HL-60 (cell line): ENCODE measurements around the gene TNIK.

Experiments
- DNase-seq, 2 experiments: peaks; one replicate each; pipeline ENCODE4 v3.0.0-alpha.2; 2010 to 2020; ENCODE audit warnings: low read depth in 1 of 2, low spot score in 1 of 2
- H3K27ac ChIP-seq: fragments of 250-450 bp; sonication (Bioruptor Pico); replicated peaks from 2 replicates; pipeline ENCODE4 v1.5.1; 2020; ENCODE audit warnings: mild to moderate bottlenecking, moderate library complexity
- H3K27me3 ChIP-seq: fragments of 250-450 bp; sonication (Bioruptor Pico); 2 replicates; pipeline ENCODE4 v1.5.1; 2021; ENCODE audit warnings: mild to moderate bottlenecking, moderate library complexity; ENCODE audit not compliant: insufficient read depth, poor library complexity, severe bottlenecking
- H3K4me3 ChIP-seq: replicated peaks from 2 replicates; pipeline ENCODE4 v1.5.1; 2011; ENCODE audit warnings: mild to moderate bottlenecking, control low read depth, low read length; ENCODE audit not compliant: insufficient read depth
- GABPA ChIP-seq: IDR thresholded peaks from 2 replicates; pipeline ENCODE4 v1.6.1; 2012; ENCODE audit warnings: low read depth
- POLR2AphosphoS5 ChIP-seq: IDR thresholded peaks from 2 replicates; pipeline ENCODE4 v1.6.1; 2012; ENCODE audit warnings: low read depth
- SPI1 ChIP-seq: IDR thresholded peaks from 2 replicates; pipeline ENCODE4 v1.6.1; 2012; ENCODE audit warnings: low read depth, mild to moderate bottlenecking, borderline replicate concordance
- TF ChIP-seq, protein P1 (sequence below): IDR thresholded peaks from 2 replicates; pipeline ENCODE4 v1.6.1; 2012; ENCODE audit warnings: low read depth; ENCODE audit not compliant: insufficient replicate concordance
- TF ChIP-seq, protein P2 (sequence below): IDR thresholded peaks from one replicate; pipeline ENCODE4 v1.5.1; 2011; ENCODE audit warnings: low read length, control low read depth, inconsistent platforms; ENCODE audit not compliant: insufficient read depth

TNIK gene

DNA sequence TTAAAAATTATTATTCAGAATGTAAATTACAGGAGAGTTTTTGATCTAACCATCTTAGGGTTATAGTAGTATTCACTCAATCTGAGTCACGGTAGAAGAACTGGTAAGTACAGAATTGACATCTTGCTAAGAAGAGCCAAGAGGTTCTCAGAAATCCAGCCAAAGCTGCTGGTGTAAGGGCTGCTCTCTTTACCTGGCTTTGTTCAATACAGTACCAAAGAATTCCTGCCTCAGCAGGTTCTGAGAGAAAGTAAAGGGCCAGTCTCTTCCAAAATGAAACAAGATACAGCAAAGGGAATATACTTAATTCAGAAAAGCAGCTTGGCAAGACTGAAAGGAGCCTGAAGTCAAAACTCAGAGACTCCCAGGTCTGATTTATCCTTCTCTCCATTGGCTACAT is 193.1 kb downstream of the TNIK start:
- H3K27ac ChIP-seq, result no peak overlapping the region

DNA sequence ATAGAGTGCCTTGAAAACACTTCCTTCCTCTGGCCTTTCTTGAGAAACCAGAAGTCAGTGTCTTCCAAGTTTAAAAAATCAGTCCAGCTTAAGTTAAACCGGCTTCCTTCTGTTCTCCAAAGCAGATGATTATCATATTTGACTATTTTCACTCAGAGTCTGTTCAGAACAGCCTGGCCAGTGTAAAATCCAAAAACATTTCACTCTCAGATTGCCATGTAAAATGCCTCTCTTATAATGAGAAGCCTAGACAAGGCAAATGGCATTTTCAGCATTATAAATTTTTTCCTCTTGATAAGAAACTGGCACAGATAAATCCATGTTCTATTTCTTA is 193.5 kb downstream of the TNIK start:
- TF ChIP-seq, protein P1, sequence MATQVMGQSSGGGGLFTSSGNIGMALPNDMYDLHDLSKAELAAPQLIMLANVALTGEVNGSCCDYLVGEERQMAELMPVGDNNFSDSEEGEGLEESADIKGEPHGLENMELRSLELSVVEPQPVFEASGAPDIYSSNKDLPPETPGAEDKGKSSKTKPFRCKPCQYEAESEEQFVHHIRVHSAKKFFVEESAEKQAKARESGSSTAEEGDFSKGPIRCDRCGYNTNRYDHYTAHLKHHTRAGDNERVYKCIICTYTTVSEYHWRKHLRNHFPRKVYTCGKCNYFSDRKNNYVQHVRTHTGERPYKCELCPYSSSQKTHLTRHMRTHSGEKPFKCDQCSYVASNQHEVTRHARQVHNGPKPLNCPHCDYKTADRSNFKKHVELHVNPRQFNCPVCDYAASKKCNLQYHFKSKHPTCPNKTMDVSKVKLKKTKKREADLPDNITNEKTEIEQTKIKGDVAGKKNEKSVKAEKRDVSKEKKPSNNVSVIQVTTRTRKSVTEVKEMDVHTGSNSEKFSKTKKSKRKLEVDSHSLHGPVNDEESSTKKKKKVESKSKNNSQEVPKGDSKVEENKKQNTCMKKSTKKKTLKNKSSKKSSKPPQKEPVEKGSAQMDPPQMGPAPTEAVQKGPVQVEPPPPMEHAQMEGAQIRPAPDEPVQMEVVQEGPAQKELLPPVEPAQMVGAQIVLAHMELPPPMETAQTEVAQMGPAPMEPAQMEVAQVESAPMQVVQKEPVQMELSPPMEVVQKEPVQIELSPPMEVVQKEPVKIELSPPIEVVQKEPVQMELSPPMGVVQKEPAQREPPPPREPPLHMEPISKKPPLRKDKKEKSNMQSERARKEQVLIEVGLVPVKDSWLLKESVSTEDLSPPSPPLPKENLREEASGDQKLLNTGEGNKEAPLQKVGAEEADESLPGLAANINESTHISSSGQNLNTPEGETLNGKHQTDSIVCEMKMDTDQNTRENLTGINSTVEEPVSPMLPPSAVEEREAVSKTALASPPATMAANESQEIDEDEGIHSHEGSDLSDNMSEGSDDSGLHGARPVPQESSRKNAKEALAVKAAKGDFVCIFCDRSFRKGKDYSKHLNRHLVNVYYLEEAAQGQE, result no peak
- no peak for TF ChIP-seq GABPA
- no peak for TF ChIP-seq POLR2AphosphoS5
- TF ChIP-seq, protein P2, sequence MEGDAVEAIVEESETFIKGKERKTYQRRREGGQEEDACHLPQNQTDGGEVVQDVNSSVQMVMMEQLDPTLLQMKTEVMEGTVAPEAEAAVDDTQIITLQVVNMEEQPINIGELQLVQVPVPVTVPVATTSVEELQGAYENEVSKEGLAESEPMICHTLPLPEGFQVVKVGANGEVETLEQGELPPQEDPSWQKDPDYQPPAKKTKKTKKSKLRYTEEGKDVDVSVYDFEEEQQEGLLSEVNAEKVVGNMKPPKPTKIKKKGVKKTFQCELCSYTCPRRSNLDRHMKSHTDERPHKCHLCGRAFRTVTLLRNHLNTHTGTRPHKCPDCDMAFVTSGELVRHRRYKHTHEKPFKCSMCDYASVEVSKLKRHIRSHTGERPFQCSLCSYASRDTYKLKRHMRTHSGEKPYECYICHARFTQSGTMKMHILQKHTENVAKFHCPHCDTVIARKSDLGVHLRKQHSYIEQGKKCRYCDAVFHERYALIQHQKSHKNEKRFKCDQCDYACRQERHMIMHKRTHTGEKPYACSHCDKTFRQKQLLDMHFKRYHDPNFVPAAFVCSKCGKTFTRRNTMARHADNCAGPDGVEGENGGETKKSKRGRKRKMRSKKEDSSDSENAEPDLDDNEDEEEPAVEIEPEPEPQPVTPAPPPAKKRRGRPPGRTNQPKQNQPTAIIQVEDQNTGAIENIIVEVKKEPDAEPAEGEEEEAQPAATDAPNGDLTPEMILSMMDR, result no peak
- TF ChIP-seq SPI1, result no peak
- no peaks in the 10 kb centered on the region for H3K27me3 ChIP-seq
- DNase-seq, result no peak

More for the DNA sequence above, 193.1 kb downstream of the TNIK start:
- TF ChIP-seq, protein P1, result no peak
- TF ChIP-seq, protein P2, result no peak
- TF ChIP-seq GABPA, result no peak
- TF ChIP-seq POLR2AphosphoS5, result no peak
- no peak for TF ChIP-seq SPI1
- no peak overlapping the region for H3K4me3 ChIP-seq
- DNase-seq, result no peak
- no peaks in the 10 kb centered on the region for H3K27me3 ChIP-seq

DNA sequence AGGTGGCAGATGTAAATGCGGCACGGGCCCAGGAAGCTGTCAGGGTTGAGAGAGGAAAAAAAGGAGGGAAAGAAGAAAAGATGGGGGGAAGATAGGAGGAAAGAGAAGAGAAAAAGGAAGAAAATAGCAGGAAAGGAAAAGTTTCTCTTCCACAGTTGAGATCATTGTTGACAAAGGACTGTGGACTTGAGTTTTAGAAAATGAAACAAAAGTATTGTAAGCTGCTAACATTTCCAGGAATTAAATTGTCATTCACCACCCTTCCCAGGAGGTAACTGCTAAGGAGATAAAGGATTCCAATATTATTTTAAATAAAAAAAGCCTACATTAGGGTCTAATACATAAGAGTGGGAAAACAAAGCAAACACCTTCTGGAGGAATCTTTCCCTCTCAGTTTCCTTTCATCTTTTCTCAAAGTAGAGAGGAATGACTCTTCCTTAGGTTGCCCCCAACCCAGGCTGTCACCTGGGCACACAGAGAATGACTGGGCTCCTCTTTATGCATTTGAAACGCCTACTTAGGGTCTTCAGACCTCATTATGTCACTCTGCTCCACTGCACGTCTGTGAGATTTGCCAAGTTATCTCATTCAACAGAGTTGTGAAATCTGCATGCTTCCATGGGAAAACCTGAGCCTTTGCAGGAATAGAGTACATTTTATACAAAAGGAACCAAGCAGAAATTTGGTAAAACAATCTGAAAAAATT is 194.0 kb downstream of the TNIK start:
- DNase-seq, result no peak
- no peak overlapping the region for H3K27ac ChIP-seq
- TF ChIP-seq, protein P2, result no peak
- no peak for TF ChIP-seq GABPA
- no peak overlapping the region for H3K4me3 ChIP-seq
- no peaks in the 10 kb centered on the region for H3K27me3 ChIP-seq

More for the DNA sequence above, 193.5 kb downstream of the TNIK start:
- no peak overlapping the region for H3K4me3 ChIP-seq
- H3K27ac ChIP-seq, result no peak overlapping the region

DNA sequence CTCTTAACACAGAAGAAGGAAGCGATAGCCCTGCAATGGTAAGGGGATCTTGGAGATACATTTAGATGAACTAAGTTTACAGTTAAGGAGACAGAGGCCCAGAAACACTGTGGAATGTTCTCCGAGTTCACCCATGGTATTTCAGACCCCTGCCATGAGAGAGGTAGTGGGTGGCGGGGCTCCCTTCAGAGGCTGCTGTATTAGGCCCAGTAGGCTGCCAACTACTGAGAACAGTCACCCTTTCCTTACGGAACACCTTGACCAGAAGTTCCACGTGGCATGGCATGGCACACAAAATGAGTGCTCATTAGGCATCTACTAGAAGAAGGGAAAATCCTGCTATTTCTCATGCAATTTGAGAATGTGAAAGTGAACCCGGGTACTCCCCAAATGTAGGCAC is 195.4 kb downstream of the TNIK start:
- no peak for DNase-seq
- TF ChIP-seq, protein P1, result no peak
- H3K27ac ChIP-seq, result no peak overlapping the region
- no peak overlapping the region for H3K4me3 ChIP-seq
- H3K27me3 ChIP-seq, result no peaks in the 10 kb centered on the region
